GM18870 (cell line): ENCODE data around the gene DLX6.

Experiments used
- ATAC-seq: cut with Tn5 transposase; IDR thresholded peaks from one replicate; pipeline ENCODE4 v1.9.1; 2021; ENCODE audit warnings: moderate library complexity; ENCODE audit not compliant: unreplicated experiment

The DLX6 gene

GRCh38 chr7:97005183-97006054 is at the start of gene DLX6:
Gene DLX6, plus strand, starts transcription at chr7:97005553. Its CDS starts 425 bp downstream, at chr7:97005978.
- no peak for ATAC-seq

- no peak for ATAC-seq
Observed at GRCh38 chr7:96959135-96959534, 46.2 kb upstream of the DLX6 start.

- no peak for ATAC-seq
Observed at GRCh38 chr7:96962221-96962885, 43.0 kb upstream of the DLX6 start.

- no peak for ATAC-seq
Observed at GRCh38 chr7:96968981-96969380, 36.4 kb upstream of the DLX6 start.

- no peak for ATAC-seq
Observed at GRCh38 chr7:96970739-96971138, 34.6 kb upstream of the DLX6 start.

GRCh38 chr7:96973986-96974385 is 31.4 kb upstream of the DLX6 start:
- ATAC-seq = no peak

- no peak for ATAC-seq
Observed at GRCh38 chr7:96976106-96976505, 29.2 kb upstream of the DLX6 start.

GRCh38 chr7:96977445-96977844 is 27.9 kb upstream of the DLX6 start:
- ATAC-seq = no peak

- ATAC-seq = no peak
Observed at GRCh38 chr7:96979551-96980276, 25.6 kb upstream of the DLX6 start.

- no peak for ATAC-seq
Observed at GRCh38 chr7:96982586-96982985, 22.8 kb upstream of the DLX6 start.

- ATAC-seq = no peak
Observed at GRCh38 chr7:96985992-96986391, 19.4 kb upstream of the DLX6 start.

GRCh38 chr7:96986901-96987300 is 18.5 kb upstream of the DLX6 start:
- ATAC-seq = no peak

- no peak for ATAC-seq
Observed at GRCh38 chr7:96987719-96988118, 17.6 kb upstream of the DLX6 start.

GRCh38 chr7:96989241-96989858 is 16.0 kb upstream of the DLX6 start:
- ATAC-seq = no peak

- no peak for ATAC-seq
Observed at GRCh38 chr7:96989859-96990317, 15.5 kb upstream of the DLX6 start.

GRCh38 chr7:96991546-96992191 is 13.7 kb upstream of the DLX6 start:
- no peak for ATAC-seq

GRCh38 chr7:96992192-96993005 is 13.0 kb upstream of the DLX6 start:
- ATAC-seq = no peak

- ATAC-seq = no peak
Observed at GRCh38 chr7:96993094-96993865, 12.1 kb upstream of the DLX6 start.

- ATAC-seq = no peak
Observed at GRCh38 chr7:96993980-96994379, 11.4 kb upstream of the DLX6 start.
